Left ventricle myocardium superior (tissue), 1 donor: ENCODE measurements around the gene DGCR6L. TPM values are rescaled to one million over a fixed set of nuclear protein-coding genes. Genes with fewer than 3 reads are reported as not detected.
A peak's percentile ranks its signal among the peaks of the same experiment; 100 is the strongest.
"Not testable (repeated sequence)": the region's sequence is repeated elsewhere in the genome, so short reads cannot be mapped to it uniquely, and the experiment has no call there.

Source experiments
- ATAC-seq: fragments of 200-7000 bp; cut with Tn5 transposase; one replicate; pipeline ENCODE4 v1.9.1; 2020; ENCODE audit warnings: mild to moderate bottlenecking, moderate library complexity
- DNase-seq: peaks from one replicate; pipeline ENCODE4 v3.0.0-alpha.2; 2020
- intact Hi-C: fragments of 100-400 bp; cut with micrococcal nuclease; formaldehyde crosslinking; loops from one replicate; pipeline ENCODE4 v1.11.0; 2022
- total RNA-seq: library from RNA; stranded (reverse); fragmentation: NEBNext Ultra II Directional; extraction: Animal tissue kit (Norgen Biotek cat#: 25700); gene quantifications from one replicate; pipeline ENCODE4 v1.2.1, GENCODE V29; 2021
- donor health status: DM: no; HTN: yes; CAD: no; lungs with severe emphysema.

The DGCR6L gene
- total RNA-seq, 1 donor from 2014 or later, result 46.8 TPM

- ATAC-seq, result no peak
- intact Hi-C loops, result no loop called here
- no peak for DNase-seq
Observed at GRCh38 chr22:20312396-20313191, 7.3 kb downstream of the DGCR6L start.

GRCh38 chr22:20311249-20312062 is 8.4 kb downstream of the DGCR6L start:
- DNase-seq, intact Hi-C loops, ATAC-seq: not testable (repeated sequence)

GRCh38 chr22:20310773-20311172 is 9.1 kb downstream of the DGCR6L start:
- ATAC-seq, DNase-seq, intact Hi-C loops: not testable (repeated sequence)

DNA sequence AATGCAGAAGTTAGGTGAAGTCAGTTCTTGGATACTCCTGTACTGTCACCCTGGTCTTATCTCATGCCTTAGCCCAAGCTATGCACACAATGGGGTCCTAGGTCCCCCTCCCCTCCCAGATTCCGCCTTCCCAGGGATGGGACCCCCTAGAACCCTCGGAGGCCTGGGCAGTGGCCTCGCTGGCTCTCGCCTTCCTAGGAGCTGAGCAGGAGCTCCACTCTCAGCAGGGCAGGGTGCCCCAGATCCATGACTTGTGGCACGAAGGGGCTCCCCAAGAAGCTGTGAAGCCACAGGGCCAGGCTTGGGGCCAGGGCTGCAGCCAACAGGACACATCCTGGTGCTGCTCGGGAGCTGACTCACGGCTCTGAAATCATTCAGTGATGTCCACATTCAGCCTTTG is 9.7 kb downstream of the DGCR6L start:
- ATAC-seq, intact Hi-C loops, DNase-seq: not testable (repeated sequence)

DNA sequence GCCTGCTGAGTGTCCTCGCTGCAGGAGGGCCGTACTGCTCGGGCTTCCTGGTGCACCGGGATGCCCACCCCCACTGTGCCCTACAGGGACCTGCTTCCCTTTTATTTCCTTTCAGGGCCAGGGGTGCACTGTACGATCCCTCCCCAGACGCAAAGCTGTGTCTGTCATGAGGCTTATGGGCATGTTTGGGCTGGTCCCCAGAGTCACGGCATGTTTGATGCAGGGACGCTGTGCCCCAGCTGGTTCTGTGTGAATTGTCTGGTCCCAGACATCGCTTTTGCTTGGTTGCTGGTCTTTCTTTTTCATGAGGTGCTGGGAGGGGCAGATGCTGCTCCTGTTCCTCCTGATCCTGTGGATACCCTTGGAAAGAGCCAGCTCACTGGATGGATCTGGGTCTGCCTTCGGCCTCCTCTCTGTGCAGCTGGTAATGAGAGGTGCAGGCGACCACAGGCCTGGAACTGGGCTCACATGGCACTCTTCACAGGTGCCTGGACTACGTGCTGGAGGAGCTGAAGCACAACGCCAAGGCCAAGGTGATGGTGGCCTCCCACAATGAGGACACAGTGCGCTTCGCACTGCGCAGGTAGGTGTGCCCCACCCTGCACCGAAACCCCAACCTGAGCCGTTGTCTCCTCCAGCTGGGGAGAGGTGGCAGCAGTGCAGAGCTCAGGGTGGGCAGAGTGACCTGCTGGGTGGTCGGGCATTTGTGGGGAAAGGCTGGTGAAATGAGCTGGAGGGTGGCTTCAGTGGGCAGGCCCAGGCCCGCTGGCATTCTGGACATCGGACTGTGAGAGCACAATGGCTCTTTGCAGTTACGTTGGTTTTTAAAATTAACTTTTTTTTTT is 10.8 kb downstream of the DGCR6L start:
- DNase-seq, intact Hi-C loops: not testable (repeated sequence)

DNA sequence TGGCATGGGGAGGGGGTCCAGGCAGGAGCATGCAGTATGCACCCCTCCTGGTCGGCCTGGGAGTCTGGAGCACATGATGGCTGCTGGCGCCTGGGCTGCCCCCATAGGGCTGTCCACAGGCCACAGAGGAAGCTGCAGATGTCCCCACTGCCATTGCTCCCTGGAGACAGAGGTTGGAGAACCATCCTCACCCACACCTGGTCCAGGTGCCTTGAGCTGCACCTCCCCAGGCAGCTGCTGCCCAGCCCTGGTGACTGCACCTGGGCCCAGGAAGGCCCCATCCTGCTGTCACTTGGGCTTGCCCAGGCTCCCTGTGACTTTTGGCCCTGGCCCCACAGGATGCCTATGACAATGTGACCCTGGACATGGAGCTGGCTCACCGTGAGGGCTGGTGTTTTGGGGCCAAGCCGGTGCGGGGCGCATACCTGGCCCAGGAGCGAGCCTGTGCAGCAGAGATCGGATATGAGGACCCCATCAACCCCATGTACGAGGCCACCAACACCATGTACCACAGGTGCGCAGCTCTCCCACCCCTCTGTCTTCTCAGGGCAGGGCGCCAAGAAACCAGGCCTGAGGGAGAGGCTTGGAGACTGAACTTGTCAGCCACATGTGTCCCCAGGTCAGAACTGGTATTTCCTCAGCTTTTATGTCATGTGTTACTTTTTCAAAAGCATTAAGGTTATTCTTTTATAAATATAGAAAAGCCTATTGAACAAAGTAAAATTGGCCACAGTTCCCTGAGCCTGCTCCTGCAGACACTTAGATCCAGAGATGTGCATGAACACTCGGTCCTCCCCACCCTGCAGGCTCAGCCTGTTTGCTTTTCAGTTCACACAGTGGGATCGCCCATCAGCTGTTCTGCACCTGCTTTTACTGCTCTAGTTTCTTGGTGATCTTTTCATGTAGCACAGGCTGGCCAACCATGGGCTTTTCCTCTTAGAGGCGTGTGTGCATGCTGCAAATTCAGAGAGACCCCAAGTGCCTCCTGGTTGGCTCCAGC is 12.1 kb downstream of the DGCR6L start:
- ATAC-seq, DNase-seq, intact Hi-C loops: not testable (repeated sequence)

More for the DNA sequence above, 10.8 kb downstream of the DGCR6L start:
- ATAC-seq, result not testable (repeated sequence)

DNA sequence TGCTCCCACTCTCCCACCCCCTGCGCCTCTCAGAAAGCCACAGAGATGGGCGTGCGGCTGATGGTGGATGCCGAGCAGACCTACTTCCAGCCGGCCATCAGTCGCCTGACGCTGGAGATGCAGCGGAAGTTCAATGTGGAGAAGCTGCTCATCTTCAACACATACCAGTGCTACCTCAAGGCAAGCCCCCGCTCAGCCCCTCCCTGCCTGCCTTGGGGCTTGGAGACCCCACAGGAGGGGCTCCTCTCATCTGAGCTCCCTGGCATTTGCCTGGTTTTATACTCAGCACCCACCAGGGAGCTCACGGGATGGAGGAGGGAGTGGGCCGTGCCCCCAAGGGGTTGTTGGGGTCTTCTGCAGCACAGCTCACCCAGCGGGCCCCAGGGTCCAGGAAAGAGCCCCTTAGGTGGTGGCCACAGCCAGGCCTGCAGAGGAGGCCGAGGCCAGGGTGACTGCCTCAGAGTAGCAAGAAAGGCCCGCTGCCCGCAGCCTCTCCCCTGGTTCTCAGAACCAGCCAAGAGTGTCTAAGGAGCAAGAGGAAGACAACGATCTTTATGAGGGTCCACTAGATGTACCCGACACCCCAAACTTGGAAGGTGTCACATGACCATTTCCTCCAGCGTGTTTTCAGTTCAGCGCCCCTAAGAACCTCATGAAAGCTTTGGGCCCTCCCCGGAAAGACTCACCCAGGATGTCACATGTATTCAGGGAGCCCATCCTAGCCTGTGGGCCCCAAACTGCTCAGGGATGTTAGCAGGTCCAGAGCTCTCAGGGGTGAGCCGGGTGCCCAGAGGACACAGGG is 13.0 kb downstream of the DGCR6L start:
- peak; percentile 12 for DNase-seq
- ATAC-seq, intact Hi-C loops: not testable (repeated sequence)

DNA sequence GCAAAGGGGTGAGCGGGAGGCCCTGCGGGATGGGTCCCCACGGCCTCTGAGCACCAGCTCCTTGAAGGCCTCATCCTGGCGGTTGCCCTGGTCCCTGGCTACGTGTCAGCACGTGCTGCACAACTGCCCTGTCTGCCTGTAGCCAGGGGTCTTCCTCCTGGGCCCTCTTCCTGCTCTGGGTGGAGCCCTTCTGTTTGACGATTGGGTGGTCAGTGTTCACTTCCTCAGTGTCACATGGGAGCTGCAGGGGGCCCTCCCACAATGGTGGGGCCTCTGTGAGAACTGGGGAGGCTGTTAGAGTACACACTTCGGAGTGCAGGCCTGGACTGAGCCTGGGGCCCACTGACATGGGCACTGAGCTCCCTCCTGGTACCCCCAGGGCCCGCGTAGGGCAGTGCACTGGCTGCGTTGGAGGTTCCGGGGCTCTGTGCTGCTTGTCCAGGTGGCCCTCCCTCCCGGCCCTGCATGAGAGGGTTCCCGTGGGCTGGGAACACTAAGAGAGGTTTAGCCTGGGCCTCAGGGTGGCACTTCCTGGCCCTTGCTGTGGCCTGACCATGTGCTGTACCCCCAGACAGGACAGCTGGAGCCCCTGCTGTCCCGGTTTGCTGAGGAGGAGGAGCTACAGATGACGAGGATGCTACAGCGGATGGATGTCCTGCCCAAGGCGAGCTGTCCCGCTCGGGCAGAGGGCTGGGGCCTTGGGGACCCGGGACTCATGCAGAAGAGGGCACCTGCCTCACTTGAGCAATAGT is 13.8 kb downstream of the DGCR6L start:
- DNase-seq (peak; percentile 23), ATAC-seq (no peak)
- intact Hi-C loops, result no loop called here

GRCh38 chr22:20305230-20305893 is 14.5 kb downstream of the DGCR6L start:
- DNase-seq, result peak; percentile 6
- ATAC-seq, intact Hi-C loops: not testable (repeated sequence)

GRCh38 chr22:20304646-20305045 is 15.2 kb downstream of the DGCR6L start:
- intact Hi-C loops, result no loop called here
- ATAC-seq, result no peak
- peak; percentile 5 for DNase-seq

DNA sequence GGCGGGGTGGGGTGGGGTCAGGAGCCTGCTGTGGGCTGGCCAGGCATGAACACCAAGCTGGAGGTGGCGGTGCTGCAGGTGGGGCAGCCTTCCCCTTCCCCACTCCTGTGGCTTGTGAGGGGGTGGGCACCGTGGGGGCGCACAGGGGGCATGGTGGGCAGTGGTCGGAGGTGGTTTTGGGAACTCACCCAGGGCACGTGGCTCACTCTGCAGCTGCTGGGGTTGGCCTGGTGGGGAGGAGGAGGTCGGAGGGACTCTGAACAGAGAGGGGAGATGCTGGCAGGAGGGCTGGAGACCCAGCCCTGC is 16.7 kb downstream of the DGCR6L start:
- intact Hi-C loops, ATAC-seq: not testable (repeated sequence)
- peak; percentile 9 for DNase-seq

GRCh38 chr22:20302438-20303228 is 17.2 kb downstream of the DGCR6L start:
- ATAC-seq (no peak), DNase-seq (peak; percentile 5)
- intact Hi-C loops, result no loop called here

GRCh38 chr22:20299746-20300136 is 20.1 kb downstream of the DGCR6L start:
- intact Hi-C loops, result no loop called here
- DNase-seq (peak; percentile 64), ATAC-seq (peak; percentile 53)

DNA sequence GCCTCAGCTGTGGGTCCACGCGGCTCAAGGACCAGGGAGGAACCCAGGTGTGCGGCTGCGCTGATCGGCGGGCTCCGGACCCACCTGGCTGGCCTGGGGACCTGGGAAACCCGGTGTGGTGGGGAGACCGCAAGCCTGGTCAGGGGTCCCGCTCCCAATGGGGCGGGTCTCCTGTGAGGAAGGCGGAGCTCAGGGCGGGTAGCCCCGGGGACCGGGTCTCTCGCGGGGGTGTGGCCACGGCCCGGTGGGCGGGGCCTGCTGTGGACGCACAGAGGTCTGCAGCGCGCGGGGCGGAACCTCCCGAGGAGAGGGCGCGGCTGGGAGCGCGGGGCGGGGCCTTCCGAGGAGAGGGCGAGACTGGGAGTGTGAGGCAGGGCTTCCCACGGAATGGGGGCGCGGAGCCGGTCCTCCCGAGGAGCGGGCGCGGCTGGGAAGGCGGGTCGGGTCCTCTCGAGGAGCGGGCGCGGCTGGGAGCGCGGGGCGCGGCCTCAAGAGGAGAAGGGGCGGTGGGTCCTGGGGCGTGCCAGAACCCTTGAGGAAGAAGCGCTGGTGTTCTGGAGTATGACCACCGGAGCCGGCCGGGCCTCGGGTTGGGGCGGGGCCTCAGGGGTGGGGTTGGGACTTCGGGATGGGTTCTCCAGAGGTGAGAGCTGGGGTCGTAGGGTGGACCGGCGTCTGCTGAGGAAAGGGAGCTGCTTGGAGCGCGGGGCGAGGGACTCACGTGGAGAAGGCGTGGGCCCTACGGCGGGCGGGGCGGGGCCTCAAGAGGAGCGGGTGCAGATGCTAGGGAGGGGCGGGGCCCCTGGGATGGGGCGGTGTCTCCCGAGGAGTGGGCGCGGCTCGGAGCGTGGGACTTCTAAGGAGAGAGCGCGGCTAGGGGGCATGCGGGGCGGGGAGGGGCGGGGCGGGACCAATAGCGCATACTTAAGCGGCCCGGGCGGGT is 20.8 kb downstream of the DGCR6L start:
- peak; percentile 91 for DNase-seq
- intact Hi-C loops, result no loop called here
- peak; percentile 94 for ATAC-seq
